ENCODE data around the gene CDH13.
A peak's percentile ranks its signal among the peaks of the same experiment; 100 is the strongest.

Gene CDH13

DNA sequence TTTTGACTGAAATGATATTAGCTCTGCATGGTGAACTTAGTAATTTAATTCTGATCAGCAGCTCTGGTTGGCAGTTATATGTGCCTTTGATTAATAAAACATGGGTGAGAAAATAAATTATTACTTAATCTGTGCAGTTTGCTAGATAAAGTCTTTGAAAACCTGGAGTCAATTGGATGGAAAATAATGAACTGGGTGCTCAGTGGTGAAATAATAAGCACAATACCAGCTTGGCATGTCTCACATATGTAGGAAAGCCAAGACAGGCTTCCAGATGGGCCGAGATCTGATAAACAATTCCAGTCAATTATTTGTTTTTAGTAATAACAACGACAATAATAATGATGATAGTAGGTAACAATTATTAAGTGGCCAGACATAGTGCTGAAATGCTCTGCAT lies 326.7 kb downstream of the CDH13 start:
- no peak for TF ChIP-seq CTCF (IDR thresholded peaks at IDR 0.05; ENCODE audit: low read depth, low read length, missing control alignments)
- no peak for DNase-seq (ENCODE audit: low read depth)

GRCh38 chr16:82954224-82954929 lies 327.6 kb downstream of the CDH13 start:
- TF ChIP-seq CTCF (IDR thresholded peaks at IDR 0.05; ENCODE audit: low read depth, low read length, missing control alignments) = no peak
- no peak overlapping the region for H3K4me3 ChIP-seq (ENCODE audit: low read depth, low read length)
- in situ Hi-C loops (cut with HindIII; ENCODE audit: low sequenced_read_pairs) = no loop called here
- DNase-seq (ENCODE audit: low read depth) = peak; percentile 42

More for the DNA sequence above, 326.7 kb downstream of the CDH13 start:
- in situ Hi-C loops (cut with HindIII; ENCODE audit: low sequenced_read_pairs) = no loop called here
- H3K4me3 ChIP-seq (ENCODE audit: low read depth, low read length) = no peak overlapping the region

GRCh38 chr16:82955741-82956348 lies 329.1 kb downstream of the CDH13 start:
- no peak for TF ChIP-seq CTCF (IDR thresholded peaks at IDR 0.05; ENCODE audit: low read depth, low read length, missing control alignments)
- H3K4me3 ChIP-seq (ENCODE audit: low read depth, low read length) = no peak overlapping the region
- in situ Hi-C loops (cut with HindIII; ENCODE audit: low sequenced_read_pairs) = no loop called here
- DNase-seq (ENCODE audit: low read depth) = no peak

DNA sequence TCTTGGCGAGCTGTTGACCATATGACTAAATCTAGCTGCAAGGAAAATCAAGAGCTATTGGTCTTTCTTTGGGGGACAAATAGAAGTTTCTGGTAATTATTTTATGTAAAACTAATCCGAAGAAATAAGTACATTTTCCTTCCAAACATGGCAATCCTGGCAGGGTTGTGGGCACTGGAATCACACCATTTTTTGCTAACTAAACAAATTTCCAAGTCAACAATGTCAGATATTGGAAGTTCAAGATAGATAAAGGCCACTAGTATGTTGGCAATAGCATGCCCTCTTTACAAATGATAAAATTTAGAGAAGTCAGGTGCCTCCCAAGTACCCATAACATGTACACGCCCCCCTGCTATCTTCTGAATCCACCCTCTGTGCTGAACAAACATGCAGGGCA lies 330.4 kb downstream of the CDH13 start:
- in situ Hi-C loops (cut with HindIII; ENCODE audit: low sequenced_read_pairs) = no loop called here
- DNase-seq (ENCODE audit: low read depth) = no peak
- no peak overlapping the region for H3K4me3 ChIP-seq (ENCODE audit: low read depth, low read length)
- no peak for TF ChIP-seq CTCF (IDR thresholded peaks at IDR 0.05; ENCODE audit: low read depth, low read length, missing control alignments)

- H3K4me3 ChIP-seq (ENCODE audit: low read depth, low read length) = no peak overlapping the region
These were observed 334.1 kb downstream of the CDH13 start for GRCh38 chr16:82960918-82961317.

GRCh38 chr16:82963653-82964052 lies 336.9 kb downstream of the CDH13 start:
- TF ChIP-seq CTCF (IDR thresholded peaks at IDR 0.05; ENCODE audit: low read depth, low read length, missing control alignments) = no peak
- DNase-seq (ENCODE audit: low read depth) = no peak
- no peak overlapping the region for H3K4me3 ChIP-seq (ENCODE audit: low read depth, low read length)
- in situ Hi-C loops (cut with HindIII; ENCODE audit: low sequenced_read_pairs) = no loop called here

More at GRCh38 chr16:82960918-82961317, 334.1 kb downstream of the CDH13 start:
- in situ Hi-C loops (cut with HindIII; ENCODE audit: low sequenced_read_pairs) = no loop called here
- no peak for TF ChIP-seq CTCF (IDR thresholded peaks at IDR 0.05; ENCODE audit: low read depth, low read length, missing control alignments)
- no peak for DNase-seq (ENCODE audit: low read depth)
